Measurements from ENCODE around the gene FAM131A. TPM values are rescaled to one million over a fixed set of nuclear protein-coding genes. Genes with fewer than 3 reads are reported as not detected.

Gene FAM131A
- total RNA-seq, 1 donor from 2014 or later: 19.7 TPM

- no peak within 1 kb of the TSS for H3K27ac Mint-ChIP-seq (ENCODE audit: unreplicated experiment)
- H3K9me3 Mint-ChIP-seq: no peaks in the 10 kb centered on the region
- no peak for TF ChIP-seq CTCF (conservative IDR thresholded peaks at IDR 0.05)
- H3K4me1 Mint-ChIP-seq: peaks cover 17% of the 10 kb centered on the region
- no peak for DNase-seq (ENCODE audit: low read depth, low spot score)
- H3K27me3 Mint-ChIP-seq (ENCODE audit: low read depth): peaks cover 71% of the 10 kb centered on the region
- no peaks in the 10 kb centered on the region for H3K36me3 Mint-ChIP-seq (ENCODE audit: low read depth)
- peak within 1 kb of the TSS; percentile 80 for H3K4me3 Mint-ChIP-seq
Measured at GRCh38 chr3:184377882-184378445, 40.6 kb downstream of the FAM131A start, which contains the start of gene THPO. TSS of gene THPO (minus strand) at chr3:184378207. CDS start at chr3:184376259, 1,948 bp downstream.

- peaks cover 17% of the 10 kb centered on the region for H3K4me1 Mint-ChIP-seq
- TF ChIP-seq CTCF (conservative IDR thresholded peaks at IDR 0.05): no peak
- no peak overlapping the region for H3K27ac Mint-ChIP-seq (ENCODE audit: unreplicated experiment)
- peak overlapping the region; percentile 80 for H3K4me3 Mint-ChIP-seq
- H3K36me3 Mint-ChIP-seq (ENCODE audit: low read depth): no peaks in the 10 kb centered on the region
- DNase-seq (ENCODE audit: low read depth, low spot score): no peak
- H3K27me3 Mint-ChIP-seq (ENCODE audit: low read depth): peaks cover 72% of the 10 kb centered on the region
- H3K9me3 Mint-ChIP-seq: no peaks in the 10 kb centered on the region
Measured at GRCh38 chr3:184378651-184379357, 41.4 kb downstream of the FAM131A start.

- H3K27me3 Mint-ChIP-seq (ENCODE audit: low read depth): peaks cover 74% of the 10 kb centered on the region
- H3K4me1 Mint-ChIP-seq: peaks cover 17% of the 10 kb centered on the region
- no peaks in the 10 kb centered on the region for H3K9me3 Mint-ChIP-seq
- no peak for TF ChIP-seq CTCF (conservative IDR thresholded peaks at IDR 0.05)
- DNase-seq (ENCODE audit: low read depth, low spot score): no peak
- peak within 1 kb of the TSS; percentile 80 for H3K4me3 Mint-ChIP-seq
- H3K36me3 Mint-ChIP-seq (ENCODE audit: low read depth): no peaks in the 10 kb centered on the region
- H3K27ac Mint-ChIP-seq (ENCODE audit: unreplicated experiment): no peak within 1 kb of the TSS
Measured at GRCh38 chr3:184379358-184380184, 42.2 kb downstream of the FAM131A start, which contains the start of gene CHRD. TSS of gene CHRD (plus strand) at chr3:184380054. CDS start at chr3:184380319, 265 bp downstream.

GRCh38 chr3:184380185-184380626 lies 42.8 kb downstream of the FAM131A start:
- DNase-seq (ENCODE audit: low read depth, low spot score): peak; percentile 43
- Mint-ChIP-seq H3K27ac (ENCODE audit: unreplicated experiment) (no peak overlapping the region), H3K4me3 (no peak overlapping the region), H3K9me3 (no peaks in the 10 kb centered on the region), H3K36me3 (ENCODE audit: low read depth) (no peaks in the 10 kb centered on the region), H3K4me1 (peaks cover 17% of the 10 kb centered on the region), H3K27me3 (ENCODE audit: low read depth) (peaks cover 71% of the 10 kb centered on the region)
- no peak for TF ChIP-seq CTCF (conservative IDR thresholded peaks at IDR 0.05)

- no peak for DNase-seq (ENCODE audit: low read depth, low spot score)
- no peak overlapping the region for H3K27ac Mint-ChIP-seq (ENCODE audit: unreplicated experiment)
- H3K27me3 Mint-ChIP-seq (ENCODE audit: low read depth): peaks cover 65% of the 10 kb centered on the region
- no peak for TF ChIP-seq CTCF (conservative IDR thresholded peaks at IDR 0.05)
- H3K9me3 Mint-ChIP-seq: no peaks in the 10 kb centered on the region
- peaks cover 17% of the 10 kb centered on the region for H3K4me1 Mint-ChIP-seq
- H3K36me3 Mint-ChIP-seq (ENCODE audit: low read depth): no peaks in the 10 kb centered on the region
- peak overlapping the region; percentile 73 for H3K4me3 Mint-ChIP-seq
Measured at GRCh38 chr3:184380627-184381260, 43.3 kb downstream of the FAM131A start.
